Ishikawa (cell line): ENCODE results near the gene AKR1A1.

Source experiments
- CEBPB ChIP-seq: IDR thresholded peaks from 2 replicates; pipeline ENCODE4 v1.6.1; 2012
- CREB1 ChIP-seq: IDR thresholded peaks from 2 replicates; pipeline ENCODE4 v1.6.1; 2012; ENCODE audit warnings: low read depth
- EGR1 ChIP-seq: IDR thresholded peaks from 2 replicates; pipeline ENCODE4 v1.6.1; 2012
- EP300 ChIP-seq: IDR thresholded peaks from 2 replicates; pipeline ENCODE4 v1.6.1; 2012; ENCODE audit warnings: borderline replicate concordance
- FOXM1 ChIP-seq: IDR thresholded peaks from 2 replicates; pipeline ENCODE4 v1.6.1; 2012; ENCODE audit warnings: low read depth, borderline replicate concordance
- NFIC ChIP-seq: IDR thresholded peaks from 2 replicates; pipeline ENCODE4 v1.6.1; 2012
- RAD21 ChIP-seq: IDR thresholded peaks from 2 replicates; pipeline ENCODE4 v1.6.1; 2012; ENCODE audit warnings: low read depth
- TAF1 ChIP-seq: IDR thresholded peaks from 2 replicates; pipeline ENCODE4 v1.6.1; 2012; ENCODE audit warnings: low read depth, mild to moderate bottlenecking
- TCF12 ChIP-seq: IDR thresholded peaks from 2 replicates; pipeline ENCODE4 v1.6.1; 2012; ENCODE audit warnings: low read depth
- TEAD4 ChIP-seq: IDR thresholded peaks from 2 replicates; pipeline ENCODE4 v1.6.1; 2012
- ZBTB7A ChIP-seq: IDR thresholded peaks from 2 replicates; pipeline ENCODE4 v1.6.1; 2012; ENCODE audit warnings: low read depth
- TF ChIP-seq, protein P1 (sequence below): IDR thresholded peaks from 2 replicates; pipeline ENCODE4 v1.6.1; 2012
- TF ChIP-seq, protein P2 (sequence below): IDR thresholded peaks from 2 replicates; pipeline ENCODE4 v1.6.1; 2012; ENCODE audit warnings: low read depth, mild to moderate bottlenecking

DNA sequence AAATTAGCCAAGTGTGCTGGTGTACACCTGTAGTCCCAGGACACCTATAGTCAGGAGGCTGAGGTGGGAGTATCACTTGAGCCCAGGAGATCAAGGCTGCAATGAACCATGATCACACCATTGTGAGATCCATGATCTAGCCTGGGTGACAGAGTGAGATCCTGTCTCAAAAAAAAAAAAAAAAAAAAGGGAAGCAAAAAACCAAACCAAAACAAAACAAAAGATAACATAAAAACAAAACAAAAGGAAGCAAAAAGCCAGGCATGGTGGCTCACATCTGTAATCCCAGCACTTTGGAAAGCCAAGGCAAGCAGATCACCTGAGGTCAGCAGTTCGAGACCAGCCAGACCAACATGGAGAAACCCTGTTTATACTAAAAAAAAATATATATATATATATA, 9.4 kb upstream of the AKR1A1 start:
- TF ChIP-seq, protein P1, sequence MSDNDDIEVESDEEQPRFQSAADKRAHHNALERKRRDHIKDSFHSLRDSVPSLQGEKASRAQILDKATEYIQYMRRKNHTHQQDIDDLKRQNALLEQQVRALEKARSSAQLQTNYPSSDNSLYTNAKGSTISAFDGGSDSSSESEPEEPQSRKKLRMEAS: no peak
- TF ChIP-seq, protein P2, sequence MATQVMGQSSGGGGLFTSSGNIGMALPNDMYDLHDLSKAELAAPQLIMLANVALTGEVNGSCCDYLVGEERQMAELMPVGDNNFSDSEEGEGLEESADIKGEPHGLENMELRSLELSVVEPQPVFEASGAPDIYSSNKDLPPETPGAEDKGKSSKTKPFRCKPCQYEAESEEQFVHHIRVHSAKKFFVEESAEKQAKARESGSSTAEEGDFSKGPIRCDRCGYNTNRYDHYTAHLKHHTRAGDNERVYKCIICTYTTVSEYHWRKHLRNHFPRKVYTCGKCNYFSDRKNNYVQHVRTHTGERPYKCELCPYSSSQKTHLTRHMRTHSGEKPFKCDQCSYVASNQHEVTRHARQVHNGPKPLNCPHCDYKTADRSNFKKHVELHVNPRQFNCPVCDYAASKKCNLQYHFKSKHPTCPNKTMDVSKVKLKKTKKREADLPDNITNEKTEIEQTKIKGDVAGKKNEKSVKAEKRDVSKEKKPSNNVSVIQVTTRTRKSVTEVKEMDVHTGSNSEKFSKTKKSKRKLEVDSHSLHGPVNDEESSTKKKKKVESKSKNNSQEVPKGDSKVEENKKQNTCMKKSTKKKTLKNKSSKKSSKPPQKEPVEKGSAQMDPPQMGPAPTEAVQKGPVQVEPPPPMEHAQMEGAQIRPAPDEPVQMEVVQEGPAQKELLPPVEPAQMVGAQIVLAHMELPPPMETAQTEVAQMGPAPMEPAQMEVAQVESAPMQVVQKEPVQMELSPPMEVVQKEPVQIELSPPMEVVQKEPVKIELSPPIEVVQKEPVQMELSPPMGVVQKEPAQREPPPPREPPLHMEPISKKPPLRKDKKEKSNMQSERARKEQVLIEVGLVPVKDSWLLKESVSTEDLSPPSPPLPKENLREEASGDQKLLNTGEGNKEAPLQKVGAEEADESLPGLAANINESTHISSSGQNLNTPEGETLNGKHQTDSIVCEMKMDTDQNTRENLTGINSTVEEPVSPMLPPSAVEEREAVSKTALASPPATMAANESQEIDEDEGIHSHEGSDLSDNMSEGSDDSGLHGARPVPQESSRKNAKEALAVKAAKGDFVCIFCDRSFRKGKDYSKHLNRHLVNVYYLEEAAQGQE: no peak
- TF ChIP-seq NFIC (no peak), TCF12 (no peak), RAD21 (no peak), TEAD4 (no peak), CEBPB (no peak), EP300 (no peak), EGR1 (no peak), FOXM1 (no peak), ZBTB7A (no peak), CREB1 (no peak), TAF1 (no peak)
